Right lobe of liver (tissue), 6 donors: ENCODE data around the gene KISS1R. TPM values are rescaled to one million over a fixed set of nuclear protein-coding genes. Genes with fewer than 3 reads are reported as not detected.

Source experiments
- ATAC-seq, 4 donors: fragments of 200-7000 bp; cut with Tn5 transposase; one replicate each; pipeline ENCODE4 v1.9.1; 2020; ENCODE audit warnings: mild to moderate bottlenecking in 4 of 4, moderate library complexity in 4 of 4
- DNase-seq, 3 donors: peaks; one replicate each; pipeline ENCODE4 v3.0.0-alpha.2; 2020
- H3K27ac ChIP-seq, 3 donors: fragments of 200-600 bp; one replicate each; pipeline ENCODE4 v1.8.0; 2022
- H3K27me3 ChIP-seq, 2 donors: fragments of 200-600 bp; one replicate each; pipeline ENCODE4 v1.8.0; 2022
- H3K36me3 ChIP-seq, 4 donors: fragments of 200-600 bp; sonication (generic) in 1 of 4; one replicate each; pipeline versions ENCODE4 v1.5.1 to v1.8.0; 2017 to 2022; ENCODE audit warnings: control low read depth in 1 of 4
- H3K4me1 ChIP-seq, 4 donors: fragments of 200-600 bp; sonication (generic) in 1 of 4; one replicate each; pipeline versions ENCODE4 v1.5.1 to v1.8.0; 2017 to 2022; ENCODE audit warnings: control low read depth in 1 of 4
- H3K4me3 ChIP-seq, 3 donors: fragments of 200-600 bp; one replicate each; pipeline ENCODE4 v1.8.0; 2022
- H3K9me3 ChIP-seq, 4 donors: fragments of 200-600 bp; sonication (generic) in 1 of 4; one replicate each; pipeline versions ENCODE4 v1.5.1 to v1.8.0; 2017 to 2022; ENCODE audit warnings: control low read depth in 1 of 4
- POLR2A ChIP-seq: fragments of 450-650 bp; IDR thresholded peaks from one replicate; pipeline ENCODE4 v1.6.1; 2017; ENCODE audit warnings: antibody characterized with exemption, mild to moderate bottlenecking
- WGBS: methylation state at CpG from one replicate; pipeline ENCODE4 v1.1.6; 2018; ENCODE audit warnings: low coverage, low lambda C conversion rate; ENCODE audit not compliant: insufficient coverage; ENCODE audit errors: missing lambda C conversion rate; 5-methylcytosine and 5-hydroxymethylcytosine counted together
- intact Hi-C, 2 donors: fragments of 100-400 bp; cut with DNase I; formaldehyde crosslinking; loops; one replicate each; pipeline versions ENCODE4 v1.11.2 to v1.14.1; 2022
- total RNA-seq, 6 experiments: library from RNA; depleted of rRNA in 2 of 6; stranded (reverse); fragments of >200 nt in 2 of 6; fragmentation: NEBNext Ultra II Directional in 3 of 6; extraction: Animal tissue kit (Norgen Biotek cat#: 25700) in 3 of 6; gene quantifications; one replicate each; pipeline versions ENCODE4 v1.1.0 to v1.2.4, GENCODE V29; 2016 to 2023
- TF ChIP-seq, protein P1 (sequence below), 4 donors: fragments of 200-600 bp in 3 of 4; fragments of 450-650 bp in 1 of 4; IDR thresholded peaks; one replicate each; pipeline versions ENCODE4 v1.5.1 to v1.8.0; 2016 to 2022; ENCODE audit warnings: antibody characterized with exemption in 4 of 4, mild to moderate bottlenecking in 2 of 4
- donor health status: DM: no; HTN: yes; CAD: no.
- donor health status: DM: no; HTN: no; CAD: no.
- donor health status: DM: no; HTN: no; CAD: no.
- donor health status: DM: no; HTN: yes; CAD: no.
- donor health status: DM: no; HTN: yes; CAD: no.

The KISS1R gene
- total RNA-seq, 6 experiments from 2014 or later, result 0.47 TPM; not detected in 5

DNA sequence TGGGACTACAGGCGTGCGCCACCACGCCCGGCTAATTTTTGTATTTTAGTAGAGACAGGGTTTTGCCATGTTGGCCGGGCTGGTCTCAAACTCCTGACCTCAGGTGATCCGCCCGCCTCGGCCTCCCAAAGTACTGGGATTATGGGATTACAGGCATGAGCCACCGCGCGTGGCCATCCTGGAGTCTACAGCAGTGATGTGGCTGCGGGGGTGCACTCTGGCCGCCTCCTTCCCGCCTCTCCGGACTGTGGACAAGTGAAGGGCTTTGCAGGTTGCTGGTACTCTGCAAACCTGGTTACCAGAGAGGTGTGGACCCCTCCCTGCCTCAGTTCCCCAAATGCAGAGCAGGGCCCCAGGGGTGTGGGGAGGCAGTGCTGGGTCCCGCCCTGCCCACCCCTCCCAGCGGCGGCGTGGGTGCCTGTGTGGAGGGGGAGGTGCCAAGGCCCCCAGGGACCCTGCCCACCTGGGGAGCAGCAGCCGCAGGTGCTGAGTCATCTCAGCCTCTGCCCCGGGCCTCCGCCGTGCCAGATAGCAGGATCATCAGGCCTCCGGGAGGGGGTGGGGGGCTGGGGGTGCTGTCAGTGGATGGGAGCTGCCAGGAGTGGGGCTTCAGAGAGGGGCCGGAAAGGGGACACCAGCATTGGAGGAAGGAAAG, 31.8 kb downstream of the KISS1R start:
- Histone ChIP-seq H3K4me3 (no peak overlapping the region), H3K27me3 (no peaks in the 10 kb centered on the region), H3K27ac (no peak overlapping the region), H3K36me3 (no peaks in the 10 kb centered on the region), H3K4me1 (no peaks in the 10 kb centered on the region), H3K9me3 (no peaks in the 10 kb centered on the region)
- ATAC-seq (no peak), DNase-seq (peak in 1 of 3 donors; percentile 35)
- 97% methylated on average over 6 of the region's 25 CpGs for WGBS
- TF ChIP-seq POLR2A, result no peak
- TF ChIP-seq, protein P1, sequence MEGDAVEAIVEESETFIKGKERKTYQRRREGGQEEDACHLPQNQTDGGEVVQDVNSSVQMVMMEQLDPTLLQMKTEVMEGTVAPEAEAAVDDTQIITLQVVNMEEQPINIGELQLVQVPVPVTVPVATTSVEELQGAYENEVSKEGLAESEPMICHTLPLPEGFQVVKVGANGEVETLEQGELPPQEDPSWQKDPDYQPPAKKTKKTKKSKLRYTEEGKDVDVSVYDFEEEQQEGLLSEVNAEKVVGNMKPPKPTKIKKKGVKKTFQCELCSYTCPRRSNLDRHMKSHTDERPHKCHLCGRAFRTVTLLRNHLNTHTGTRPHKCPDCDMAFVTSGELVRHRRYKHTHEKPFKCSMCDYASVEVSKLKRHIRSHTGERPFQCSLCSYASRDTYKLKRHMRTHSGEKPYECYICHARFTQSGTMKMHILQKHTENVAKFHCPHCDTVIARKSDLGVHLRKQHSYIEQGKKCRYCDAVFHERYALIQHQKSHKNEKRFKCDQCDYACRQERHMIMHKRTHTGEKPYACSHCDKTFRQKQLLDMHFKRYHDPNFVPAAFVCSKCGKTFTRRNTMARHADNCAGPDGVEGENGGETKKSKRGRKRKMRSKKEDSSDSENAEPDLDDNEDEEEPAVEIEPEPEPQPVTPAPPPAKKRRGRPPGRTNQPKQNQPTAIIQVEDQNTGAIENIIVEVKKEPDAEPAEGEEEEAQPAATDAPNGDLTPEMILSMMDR (IDR thresholded peaks at IDR 0.05), result no peak
- intact Hi-C loops, result no loop called here

DNA sequence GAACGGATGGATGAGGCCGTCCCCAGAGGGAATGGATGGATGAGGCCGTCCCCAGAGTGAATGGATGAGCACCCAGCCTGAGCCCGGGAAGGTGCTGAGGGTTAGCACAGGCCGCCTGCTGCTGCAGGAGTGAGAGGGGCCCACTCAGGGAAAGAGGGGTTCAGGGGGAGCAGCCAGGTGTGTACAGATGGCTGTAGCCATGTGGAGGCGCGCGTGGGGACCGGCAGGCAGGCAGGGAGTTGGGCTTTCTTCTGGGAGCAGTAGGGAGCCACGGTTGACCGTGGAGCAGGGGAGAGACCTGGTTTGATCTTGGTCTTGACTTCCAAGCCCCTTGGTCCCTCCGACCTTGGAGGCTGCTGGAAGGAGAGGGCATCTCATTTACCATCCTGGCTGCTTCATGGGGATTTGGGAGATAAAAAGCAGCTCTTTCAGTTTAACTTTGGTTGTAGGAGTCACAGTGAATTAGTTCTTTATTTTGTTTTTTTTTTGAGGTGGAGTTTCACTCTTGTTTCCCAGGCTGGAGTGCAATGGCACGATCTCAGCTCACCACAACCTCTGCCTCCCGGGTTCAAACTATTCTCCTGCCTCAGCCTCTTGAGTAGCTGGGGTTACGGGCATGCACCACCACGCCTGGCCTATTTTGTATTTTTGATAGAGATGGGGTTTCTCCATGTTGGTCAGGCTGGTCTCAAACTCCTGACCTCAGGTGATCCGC, 33.4 kb downstream of the KISS1R start:
- no peaks in the 10 kb centered on the region for H3K27me3 ChIP-seq
- H3K4me1 ChIP-seq, result no peaks in the 10 kb centered on the region
- H3K27ac ChIP-seq, result no peak overlapping the region
- TF ChIP-seq, protein P1 (IDR thresholded peaks at IDR 0.05), result no peak
- no peak for TF ChIP-seq POLR2A
- ATAC-seq (no peak), DNase-seq (no peak)
- no peak overlapping the region for H3K4me3 ChIP-seq
- H3K9me3 ChIP-seq, result no peaks in the 10 kb centered on the region
- 0% methylated on average over 1 of the region's 17 CpGs for WGBS
- no peaks in the 10 kb centered on the region for H3K36me3 ChIP-seq
- intact Hi-C loops, result no loop called here

DNA sequence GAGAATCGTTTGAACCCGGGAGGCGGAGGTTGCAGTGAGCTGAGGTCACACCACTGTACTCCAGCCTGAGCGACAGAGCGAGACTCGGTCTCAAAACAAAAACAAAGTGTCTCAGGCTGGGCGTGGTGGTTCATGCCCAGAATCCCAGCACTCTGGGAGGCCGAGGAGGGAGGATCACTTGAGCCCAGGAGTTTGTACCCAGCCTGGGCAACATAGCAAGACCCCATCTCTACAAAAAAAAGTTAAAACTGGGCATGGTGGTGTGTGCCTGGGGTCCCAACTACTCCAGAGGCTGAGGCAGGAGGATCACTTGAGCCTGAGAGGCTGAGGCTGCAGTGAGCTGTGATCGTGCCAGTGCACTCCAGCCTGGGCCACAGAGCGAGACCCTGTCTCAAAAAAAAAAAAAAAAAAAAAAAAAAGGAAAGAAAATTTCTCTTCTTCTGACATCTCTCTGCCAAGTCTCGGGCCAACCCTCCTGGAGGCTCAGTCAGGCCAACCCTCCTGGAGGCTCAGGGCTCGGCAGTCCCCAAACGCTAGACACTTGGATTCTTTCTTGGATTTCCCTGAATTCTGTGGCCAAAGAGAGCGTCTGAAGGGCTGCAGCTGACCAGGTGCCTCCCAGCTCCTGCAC, 35.0 kb downstream of the KISS1R start:
- H3K27me3 ChIP-seq, result no peaks in the 10 kb centered on the region
- DNase-seq, result no peak
- TF ChIP-seq, protein P1 (IDR thresholded peaks at IDR 0.05), result no peak
- no peak for TF ChIP-seq POLR2A
- H3K36me3 ChIP-seq, result no peaks in the 10 kb centered on the region
- H3K27ac ChIP-seq, result no peak overlapping the region
- WGBS, result 63% methylated on average over 9 of the region's 14 CpGs
- no peaks in the 10 kb centered on the region for H3K9me3 ChIP-seq
- intact Hi-C loops, result no loop called here
- H3K4me3 ChIP-seq, result no peak overlapping the region
- H3K4me1 ChIP-seq, result no peaks in the 10 kb centered on the region
- no peak for ATAC-seq

DNA sequence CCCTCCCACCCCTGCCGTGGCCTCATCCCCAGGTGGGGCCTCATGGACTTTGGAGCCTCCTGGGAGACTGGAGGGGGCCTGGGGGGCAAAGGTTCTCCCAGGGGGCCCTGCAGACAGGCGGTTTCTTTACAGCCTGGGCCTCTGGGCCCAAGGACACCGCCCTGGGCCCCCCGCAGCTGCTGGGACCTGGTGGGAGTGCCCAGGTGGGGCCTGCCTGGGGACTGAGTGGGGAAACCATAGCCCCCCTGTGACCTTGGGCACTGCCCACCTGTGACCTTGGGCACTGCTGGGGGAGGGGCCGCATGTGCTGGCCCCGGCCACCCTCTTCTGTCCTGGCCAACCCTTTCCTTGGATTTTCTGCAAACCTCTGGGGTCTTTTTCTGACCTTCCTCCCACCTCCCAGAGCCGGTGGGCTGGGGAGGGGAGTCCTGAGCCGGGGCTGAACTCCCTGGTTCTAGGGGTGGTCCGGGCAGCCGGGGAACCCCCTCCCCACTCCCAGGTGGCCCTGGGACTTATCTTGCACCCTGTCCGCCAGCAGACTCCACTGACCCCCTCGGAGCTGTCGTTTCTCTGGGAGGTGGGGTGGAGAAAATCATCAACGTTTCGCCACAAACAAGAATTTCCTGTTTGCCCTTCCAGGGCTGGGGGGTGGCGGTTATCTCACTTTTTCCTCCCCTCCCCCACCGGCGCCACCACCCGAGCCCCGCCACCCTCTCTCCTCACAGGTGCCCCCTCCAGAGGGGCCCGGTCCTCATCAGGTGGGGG, 35.7 kb downstream of the KISS1R start:
- H3K36me3 ChIP-seq, result no peaks in the 10 kb centered on the region
- no peaks in the 10 kb centered on the region for H3K9me3 ChIP-seq
- 7% methylated on average over 3 of the region's 21 CpGs for WGBS
- H3K27me3 ChIP-seq, result no peaks in the 10 kb centered on the region
- ATAC-seq (no peak), DNase-seq (no peak)
- no peaks in the 10 kb centered on the region for H3K4me1 ChIP-seq
- TF ChIP-seq, protein P1 (IDR thresholded peaks at IDR 0.05), result no peak
- no peak for TF ChIP-seq POLR2A
- intact Hi-C loops, result no loop called here
- H3K4me3 ChIP-seq, result no peak overlapping the region
- H3K27ac ChIP-seq, result no peak overlapping the region
